Neural cell (in vitro differentiated cells): ENCODE data around the gene JAGN1. TPM values are rescaled to one million over a fixed set of nuclear protein-coding genes. Genes with fewer than 3 reads are reported as not detected.

Experiments used
- H2AFZ ChIP-seq: fragments of 200-600, 300-800 bp; sonication (generic), shearing (Covaris generic); 2 replicates; pipeline ENCODE4 v1.6.0; 2014; ENCODE audit warnings: low read depth, mild to moderate bottlenecking, antibody characterized with exemption, low read length, moderate library complexity
- H3F3A ChIP-seq: fragments of 200-600 bp; shearing (Covaris generic); 2 replicates; pipeline ENCODE4 v1.6.1; 2016; ENCODE audit warnings: mild to moderate bottlenecking, moderate library complexity, mixed read lengths, antibody characterized with exemption, low read length; ENCODE audit not compliant: insufficient read depth, poor library complexity, severe bottlenecking
- H3K27ac ChIP-seq: fragments of 200-600, 300-800 bp; sonication (generic), shearing (Covaris generic); 2 replicates; pipeline ENCODE4 v1.5.1; 2014; ENCODE audit warnings: mild to moderate bottlenecking, low read length, moderate library complexity
- H3K27me3 ChIP-seq: fragments of 300-800, 200-600 bp; sonication (generic), shearing (Covaris generic); 2 replicates; pipeline ENCODE4 v1.6.0; 2014; ENCODE audit warnings: mild to moderate bottlenecking, low read depth, low read length, moderate library complexity; ENCODE audit not compliant: insufficient read depth
- H3K36me3 ChIP-seq: fragments of 300-800, 200-600 bp; sonication (generic), shearing (Covaris generic); 2 replicates; pipeline ENCODE4 v1.5.1; 2014; ENCODE audit warnings: mild to moderate bottlenecking, antibody characterized with exemption, low read length, moderate library complexity; ENCODE audit not compliant: insufficient read depth
- H3K4me2 ChIP-seq: fragments of 300-800, 200-600 bp; sonication (generic), shearing (Covaris generic); 2 replicates; pipeline ENCODE4 v1.6.0; 2014; ENCODE audit warnings: mild to moderate bottlenecking, low read length
- H3K4me3 ChIP-seq: fragments of 300-800, 200-600 bp; sonication (generic), shearing (Covaris generic); 2 replicates; pipeline ENCODE4 v1.5.1; 2014; ENCODE audit warnings: mild to moderate bottlenecking, low read length, moderate library complexity
- H3K79me2 ChIP-seq: fragments of 200-600 bp; shearing (Covaris generic); replicated peaks from 2 replicates; pipeline ENCODE4 v1.6.0; 2014; ENCODE audit warnings: mild to moderate bottlenecking, low read length, moderate library complexity; ENCODE audit not compliant: insufficient read depth
- H3K9ac ChIP-seq: fragments of 300-800, 200-600 bp; sonication (generic), shearing (Covaris generic); 2 replicates; pipeline ENCODE4 v1.6.1; 2016; ENCODE audit warnings: mild to moderate bottlenecking, low read length, mixed read lengths
- H3K9me2 ChIP-seq: fragments of 200-600 bp; shearing (Covaris generic); 2 replicates; pipeline ENCODE4 v1.6.1; 2016; ENCODE audit warnings: mild to moderate bottlenecking, low read length, mixed read lengths; ENCODE audit not compliant: insufficient read depth
- H3K9me3 ChIP-seq: fragments of 200-600, 300-800 bp; sonication (generic), shearing (Covaris generic); 2 replicates; pipeline ENCODE4 v1.6.1; 2016; ENCODE audit warnings: mild to moderate bottlenecking, mixed run types, low read length, moderate library complexity, mixed read lengths
- H4K20me1 ChIP-seq: fragments of 200-600 bp; shearing (Covaris generic); 2 replicates; pipeline ENCODE4 v1.6.1; 2016; ENCODE audit warnings: mild to moderate bottlenecking, mixed run types; ENCODE audit not compliant: insufficient read depth
- CTCF ChIP-seq: fragments of 450-650 bp; IDR thresholded peaks from 2 replicates; pipeline ENCODE4 v1.5.1; 2014; ENCODE audit warnings: antibody characterized with exemption, mild to moderate bottlenecking, moderate library complexity; ENCODE audit not compliant: poor library complexity, severe bottlenecking
- EP300 ChIP-seq: fragments of 450-650 bp; conservative IDR thresholded peaks from 2 replicates; pipeline ENCODE4 v1.6.1; 2014; ENCODE audit warnings: antibody characterized with exemption, mild to moderate bottlenecking, moderate library complexity; ENCODE audit not compliant: poor library complexity, severe bottlenecking
- EZH2 ChIP-seq: fragments of 200-600, 300-800 bp; shearing (Covaris generic), sonication (generic); IDR thresholded peaks from 2 replicates; pipeline ENCODE4 v1.6.1; 2014; ENCODE audit warnings: antibody characterized with exemption, low read length, borderline replicate concordance, mild to moderate bottlenecking; ENCODE audit not compliant: insufficient read depth, poor library complexity, severe bottlenecking
- MXI1 ChIP-seq: fragments of 450-650 bp; conservative IDR thresholded peaks from 2 replicates; pipeline ENCODE4 v1.6.1; 2014; ENCODE audit warnings: antibody characterized with exemption, mild to moderate bottlenecking; ENCODE audit not compliant: poor library complexity, severe bottlenecking
- POLR2AphosphoS5 ChIP-seq: IDR thresholded peaks from 2 replicates; pipeline ENCODE4 v1.6.1; 2012
- RAD21 ChIP-seq: fragments of 450-650 bp; conservative IDR thresholded peaks from 2 replicates; pipeline ENCODE4 v1.6.1; 2014; ENCODE audit warnings: antibody characterized with exemption, mild to moderate bottlenecking, moderate library complexity
- REST ChIP-seq: IDR thresholded peaks from 2 replicates; pipeline ENCODE4 v1.6.1; 2012; ENCODE audit warnings: borderline replicate concordance
- SMC3 ChIP-seq: fragments of 450-650 bp; conservative IDR thresholded peaks from 2 replicates; pipeline ENCODE4 v1.6.1; 2014; ENCODE audit warnings: antibody characterized with exemption, mild to moderate bottlenecking, moderate library complexity; ENCODE audit not compliant: poor library complexity
- TAF1 ChIP-seq: IDR thresholded peaks from 2 replicates; pipeline ENCODE4 v1.6.1; 2012; ENCODE audit warnings: low read depth
- polyA minus RNA-seq: library from RNA; depleted of rRNA, polyadenylated mRNA; stranded (reverse); fragments of >200 nt; gene quantifications from 2 replicates; pipeline ENCODE4 v1.2.3, GENCODE V29; 2014
- polyA plus RNA-seq: library from polyadenylated mRNA; depleted of rRNA; stranded (reverse); fragments of >200 nt; gene quantifications from 2 replicates; pipeline ENCODE4 v1.2.3, GENCODE V29; 2014

The JAGN1 gene
- polyA plus RNA-seq (22.5 and 26.5 TPM in 2 replicates), polyA minus RNA-seq (20.1 and 20.5 TPM in 2 replicates)

GRCh38 chr3:9890249-9891071, at the start of gene JAGN1:
JAGN1 (plus strand) TSS chr3:9890610; CDS start chr3:9890723, 113 bp downstream.
- H4K20me1 ChIP-seq: no peaks in the 10 kb centered on the region
- H3K9ac ChIP-seq: peak within 1 kb of the TSS; percentile 95
- H2AFZ ChIP-seq: peak within 1 kb of the TSS; percentile 69
- no peaks in the 10 kb centered on the region for H3K27me3 ChIP-seq
- peaks cover 3% of the 10 kb centered on the region for H3F3A ChIP-seq
- H3K9me3 ChIP-seq: no peaks in the 10 kb centered on the region
- H3K36me3 ChIP-seq: no peaks in the 10 kb centered on the region
- H3K79me2 ChIP-seq: peaks cover 13% of the 10 kb centered on the region
- H3K9me2 ChIP-seq: no peaks in the 10 kb centered on the region
- peak within 1 kb of the TSS; percentile 84 for H3K4me2 ChIP-seq
- H3K4me3 ChIP-seq: peak within 1 kb of the TSS; percentile 100
- peak within 1 kb of the TSS; percentile 84 for H3K27ac ChIP-seq
- TF ChIP-seq REST (peak; percentile 86), POLR2AphosphoS5 (peak; percentile 98), MXI1 (peak; percentile 90), EZH2 (no peak), EP300 (peak; percentile 52), RAD21 (no peak), TAF1 (peak; percentile 45), SMC3 (peak; percentile 52), CTCF (no peak)

- H3K4me2 ChIP-seq: no peak overlapping the region
- no peaks in the 10 kb centered on the region for H3K9me2 ChIP-seq
- H3K9ac ChIP-seq: no peak overlapping the region
- no peak overlapping the region for H3K27ac ChIP-seq
- H3K27me3 ChIP-seq: no peaks in the 10 kb centered on the region
- no peaks in the 10 kb centered on the region for H3F3A ChIP-seq
- no peak overlapping the region for H3K4me3 ChIP-seq
- H3K79me2 ChIP-seq: no peaks in the 10 kb centered on the region
- no peak for TF ChIP-seq EZH2
- no peak for TF ChIP-seq CTCF
- no peak for TF ChIP-seq SMC3
- no peak for TF ChIP-seq POLR2AphosphoS5
- no peaks in the 10 kb centered on the region for H4K20me1 ChIP-seq
- H3K9me3 ChIP-seq: no peaks in the 10 kb centered on the region
- no peak overlapping the region for H2AFZ ChIP-seq
- H3K36me3 ChIP-seq: no peaks in the 10 kb centered on the region
Measured at GRCh38 chr3:9841015-9841414, 49.4 kb upstream of the JAGN1 start.
